Bronchial epithelial cell (primary cell): Measurements from ENCODE around the gene L1CAM. TPM values are rescaled to one million over a fixed set of nuclear protein-coding genes. Genes with fewer than 3 reads are reported as not detected.

Source experiments
- DNase-seq: peaks from one replicate; pipeline ENCODE4 v3.0.0-alpha.2; 2010; ENCODE audit warnings: low read depth
- FAIRE-seq: peaks from 2 replicates; lab custom pipeline; 2011; peaks lifted over from hg19 to GRCh38; lab: Jason Lieb, UNC
- H3K27me3 ChIP-seq: 2 replicates; pipeline ENCODE4 v1.5.1; 2011; ENCODE audit warnings: low read length; ENCODE audit not compliant: control insufficient read depth, insufficient read depth
- H3K36me3 ChIP-seq: 2 replicates; pipeline ENCODE4 v1.5.1; 2011; ENCODE audit warnings: low read length; ENCODE audit not compliant: control insufficient read depth, insufficient read depth
- H3K4me3 ChIP-seq: 2 replicates; pipeline ENCODE4 v1.5.1; 2011; ENCODE audit warnings: mild to moderate bottlenecking, low read depth, low read length, control low read depth
- CTCF ChIP-seq: IDR thresholded peaks from 2 replicates; pipeline ENCODE4 v1.5.1; 2011; ENCODE audit warnings: mild to moderate bottlenecking, moderate library complexity, low read length, control low read depth, inconsistent platforms; ENCODE audit not compliant: insufficient read depth, severe bottlenecking
- total RNA-seq: library from RNA; depleted of rRNA; stranded (reverse); fragments of >200 nt; gene quantifications from 2 replicates; pipeline ENCODE4 v1.2.1, GENCODE V29; 2014

Gene L1CAM
- total RNA-seq, 1 donor from 2014 or later, result 0.26 TPM

GRCh38 chrX:153861151-153861550 lies 24.8 kb downstream of the L1CAM start:
- FAIRE-seq (no peak), DNase-seq (peak; percentile 6)
- TF ChIP-seq CTCF, result no peak
- H3K4me3 ChIP-seq, result no peak overlapping the region
- no peaks in the 10 kb centered on the region for H3K36me3 ChIP-seq
- no peaks in the 10 kb centered on the region for H3K27me3 ChIP-seq

- TF ChIP-seq CTCF, result no peak
- no peak for DNase-seq
- Histone ChIP-seq H3K36me3 (no peaks in the 10 kb centered on the region), H3K4me3 (no peak overlapping the region), H3K27me3 (peaks cover 1% of the 10 kb centered on the region)
- FAIRE-seq, result no peak
Measured at GRCh38 chrX:153857348-153857903, 28.5 kb downstream of the L1CAM start.

GRCh38 chrX:153854702-153855101 lies 31.3 kb downstream of the L1CAM start:
- no peak for TF ChIP-seq CTCF
- H3K4me3 ChIP-seq, result no peak overlapping the region
- FAIRE-seq (no peak), DNase-seq (no peak)
- no peaks in the 10 kb centered on the region for H3K36me3 ChIP-seq
- H3K27me3 ChIP-seq, result peaks cover 1% of the 10 kb centered on the region

GRCh38 chrX:153853902-153854267 lies 32.1 kb downstream of the L1CAM start:
- FAIRE-seq, result no peak
- no peaks in the 10 kb centered on the region for H3K36me3 ChIP-seq

GRCh38 chrX:153853180-153853901 lies 32.6 kb downstream of the L1CAM start:
- Histone ChIP-seq H3K27me3 (peaks cover 1% of the 10 kb centered on the region), H3K36me3 (no peaks in the 10 kb centered on the region), H3K4me3 (no peak overlapping the region)
- DNase-seq, result no peak
- TF ChIP-seq CTCF, result no peak
- FAIRE-seq, result no peak

More at GRCh38 chrX:153853902-153854267, 32.1 kb downstream of the L1CAM start:
- TF ChIP-seq CTCF, result no peak
- H3K4me3 ChIP-seq, result no peak overlapping the region
- peaks cover 1% of the 10 kb centered on the region for H3K27me3 ChIP-seq
- no peak for DNase-seq

- TF ChIP-seq CTCF, result no peak
- no peak for DNase-seq
- H3K4me3 ChIP-seq, result no peak overlapping the region
- H3K27me3 ChIP-seq, result peaks cover 1% of the 10 kb centered on the region
- no peak for FAIRE-seq
- no peaks in the 10 kb centered on the region for H3K36me3 ChIP-seq
Measured at GRCh38 chrX:153851981-153852380, 34.0 kb downstream of the L1CAM start.
